GM12874 (cell line): Measurements from ENCODE around the gene CHRM1.
A peak's percentile ranks its signal among the peaks of the same experiment; 100 is the strongest.

Experiments
- CTCF ChIP-seq: IDR thresholded peaks from 2 replicates; pipeline ENCODE4 v1.5.1; 2011; ENCODE audit warnings: low read depth, mild to moderate bottlenecking, control low read depth, low read length, moderate library complexity; ENCODE audit not compliant: insufficient read depth

Gene CHRM1

DNA sequence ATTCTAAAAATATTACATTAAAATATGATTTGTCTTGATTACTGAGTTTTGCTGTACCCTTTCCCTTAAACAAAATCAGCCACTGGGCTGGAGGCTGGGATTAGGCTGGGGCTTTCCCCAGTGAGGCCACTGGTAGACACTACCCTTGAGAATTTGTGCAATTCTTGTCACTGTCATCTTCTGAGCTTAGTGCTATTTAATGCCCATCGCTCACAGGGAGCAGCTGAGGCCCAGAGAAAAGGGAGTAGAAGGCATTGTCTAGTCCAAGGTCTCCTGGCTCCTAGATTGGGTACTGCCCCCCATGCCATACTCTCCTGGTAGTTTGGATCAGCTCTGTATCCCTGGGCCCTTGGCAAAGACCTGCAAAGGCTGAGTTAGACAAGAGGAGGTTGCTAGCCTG, 6.7 kb downstream of the CHRM1 start:
- TF ChIP-seq CTCF: no peak

DNA sequence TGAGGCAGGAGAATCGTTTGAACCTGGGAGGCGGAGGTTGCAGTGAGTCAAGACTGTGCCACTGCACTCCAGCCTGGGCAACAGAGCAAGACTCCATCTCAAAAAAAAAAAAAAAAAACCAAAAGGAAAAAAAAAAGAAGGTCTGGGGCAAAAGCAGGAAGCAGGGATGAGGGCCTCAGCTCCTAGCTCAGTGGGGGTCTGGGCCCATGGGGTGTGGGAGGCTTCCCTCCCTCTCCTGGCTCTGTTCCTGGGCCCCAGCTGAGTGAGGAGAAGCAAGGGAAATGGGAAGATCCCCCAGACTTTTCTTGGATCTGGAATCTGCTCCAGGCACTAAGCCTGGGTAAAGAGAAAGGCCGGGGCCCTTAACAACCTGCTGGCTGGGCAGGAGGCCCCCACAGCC, 8.9 kb downstream of the CHRM1 start:
- TF ChIP-seq CTCF: no peak

GRCh38 chr11:62911137-62912130, 9.7 kb downstream of the CHRM1 start:
- TF ChIP-seq CTCF: no peak

DNA sequence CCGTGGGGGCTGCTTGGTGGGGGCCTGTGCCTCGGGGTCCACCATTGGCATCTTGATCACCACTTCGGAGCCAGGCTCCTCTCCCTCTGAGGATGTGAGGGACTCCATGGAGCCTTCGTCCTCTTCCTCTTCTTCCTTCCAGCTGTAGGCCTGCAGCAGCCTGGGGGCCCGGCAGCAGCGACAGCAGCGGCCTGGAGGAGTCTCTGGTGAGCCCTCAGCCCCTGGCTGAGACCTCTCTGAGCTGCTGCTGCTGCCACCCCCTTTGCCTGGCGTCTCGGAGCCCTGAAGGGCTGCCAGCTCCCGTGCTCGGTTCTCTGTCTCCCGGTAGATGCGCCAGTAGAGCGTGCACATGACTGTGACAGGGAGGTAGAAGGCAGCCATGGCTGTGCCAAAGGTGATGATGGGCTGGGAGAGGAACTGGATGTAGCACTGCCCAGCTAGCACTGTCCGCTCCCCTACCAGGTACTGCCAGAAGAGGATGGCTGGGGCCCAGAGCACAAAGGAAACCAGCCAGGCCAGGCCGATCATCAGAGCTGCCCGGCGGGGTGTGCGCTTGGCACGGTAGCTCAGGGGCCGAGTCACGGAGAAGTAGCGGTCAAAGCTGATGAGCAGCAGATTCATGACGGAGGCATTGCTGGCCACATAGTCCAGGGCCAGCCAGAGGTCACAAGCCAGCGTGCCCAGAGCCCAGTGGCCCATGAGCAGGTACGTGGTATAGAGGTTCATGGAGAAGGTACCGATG, 10.9 kb downstream of the CHRM1 start:
- no peak for TF ChIP-seq CTCF

DNA sequence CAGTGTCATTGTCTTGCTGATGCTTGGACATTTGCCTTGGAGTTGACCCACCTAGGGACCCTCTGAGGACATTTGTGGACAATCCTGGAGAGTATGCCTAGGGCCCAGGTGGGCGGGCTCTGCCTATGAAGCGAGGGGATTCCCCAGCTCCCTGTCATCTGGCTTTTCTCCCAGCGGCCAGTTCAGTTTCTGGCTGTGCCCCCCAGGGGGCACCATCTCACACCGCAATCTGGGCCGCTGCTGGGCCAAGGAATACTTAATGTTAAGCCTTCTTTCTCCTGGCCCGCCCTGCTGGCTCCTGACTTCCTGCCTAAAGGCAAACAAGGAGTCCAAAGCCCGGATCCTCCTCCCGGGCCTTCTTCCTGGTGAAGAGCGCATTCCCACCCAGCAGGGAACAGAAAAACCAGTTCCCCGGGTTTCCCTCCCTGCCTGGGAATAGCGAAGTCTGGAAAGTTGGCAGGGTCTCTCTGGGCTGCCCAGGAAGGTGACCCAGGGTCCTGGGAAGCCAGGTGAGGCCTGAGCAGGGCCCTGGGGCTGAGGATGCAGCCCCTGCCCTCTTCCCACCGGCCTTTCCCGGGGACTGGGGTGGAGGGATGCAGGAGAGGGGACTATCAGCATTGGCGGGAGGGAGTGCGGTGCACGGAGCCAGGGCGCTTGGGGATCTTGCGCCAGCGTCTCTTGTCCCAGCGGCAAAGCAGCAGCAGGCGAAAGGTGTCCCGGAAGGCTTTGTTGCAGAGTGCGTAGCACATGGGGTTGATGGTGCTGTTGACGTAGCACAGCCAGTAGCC, 11.9 kb downstream of the CHRM1 start:
- TF ChIP-seq CTCF: peak; percentile 44; the same call in 1 of the 2 replicates

DNA sequence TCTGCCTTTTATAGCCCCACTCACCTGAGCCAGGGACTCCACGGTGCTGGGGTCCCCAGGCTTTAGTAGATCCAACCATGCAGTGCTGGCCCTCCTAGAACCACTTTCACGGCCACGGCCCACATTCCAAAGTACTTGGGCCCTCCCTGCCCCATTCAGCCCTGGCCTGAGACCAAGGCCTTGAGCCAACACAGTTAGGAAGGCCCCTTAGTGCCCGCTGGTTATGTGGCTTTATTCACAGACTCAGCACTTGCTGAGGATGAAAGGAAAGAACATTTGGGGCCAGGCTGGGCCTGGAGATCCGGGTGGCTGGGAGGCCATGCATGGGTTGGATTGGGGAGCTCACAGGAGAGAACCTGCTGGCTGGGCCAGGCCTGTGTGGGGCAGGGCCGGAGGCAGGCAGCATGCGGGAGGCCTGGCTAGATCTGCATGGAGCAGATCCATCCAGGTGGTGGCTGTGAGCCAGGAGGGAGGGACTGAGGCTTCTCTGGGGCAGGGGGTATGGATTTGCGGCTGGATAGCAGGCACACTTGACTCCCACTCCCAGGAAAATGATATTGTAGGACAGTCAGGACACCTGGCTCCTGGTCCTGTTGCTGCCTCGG, 12.6 kb downstream of the CHRM1 start:
- no peak for TF ChIP-seq CTCF
